T-helper 2 cell treated with Interferon-gamma antibody and Interleukin-4, amounts not matched to agents 5 μg/mL and 100 μg/mL, for 36 hours (primary cell): ENCODE data around the gene FAM171A2.

Source experiments
- DNase-seq: peaks from one replicate; pipeline ENCODE4 v3.0.0; 2021; ENCODE audit warnings: low spot score
- H3K27ac Mint-ChIP-seq: one replicate; pipeline ENCODE4 v1.8.0; 2021; ENCODE audit warnings: mild to moderate bottlenecking, mixed read lengths
- H3K27me3 Mint-ChIP-seq: one replicate; pipeline ENCODE4 v1.8.0; 2021; ENCODE audit warnings: low read depth, mixed read lengths
- H3K36me3 Mint-ChIP-seq: one replicate; pipeline ENCODE4 v1.8.0; 2021; ENCODE audit warnings: low read depth, mixed read lengths
- H3K4me1 Mint-ChIP-seq: one replicate; pipeline ENCODE4 v1.8.0; 2021; ENCODE audit warnings: low read depth, mixed read lengths
- H3K4me3 Mint-ChIP-seq: one replicate; pipeline ENCODE4 v1.8.0; 2022; ENCODE audit warnings: mild to moderate bottlenecking, moderate library complexity, mixed read lengths
- H3K9me3 Mint-ChIP-seq: one replicate; pipeline ENCODE4 v1.8.0; 2021; ENCODE audit warnings: mixed read lengths

Gene FAM171A2

DNA sequence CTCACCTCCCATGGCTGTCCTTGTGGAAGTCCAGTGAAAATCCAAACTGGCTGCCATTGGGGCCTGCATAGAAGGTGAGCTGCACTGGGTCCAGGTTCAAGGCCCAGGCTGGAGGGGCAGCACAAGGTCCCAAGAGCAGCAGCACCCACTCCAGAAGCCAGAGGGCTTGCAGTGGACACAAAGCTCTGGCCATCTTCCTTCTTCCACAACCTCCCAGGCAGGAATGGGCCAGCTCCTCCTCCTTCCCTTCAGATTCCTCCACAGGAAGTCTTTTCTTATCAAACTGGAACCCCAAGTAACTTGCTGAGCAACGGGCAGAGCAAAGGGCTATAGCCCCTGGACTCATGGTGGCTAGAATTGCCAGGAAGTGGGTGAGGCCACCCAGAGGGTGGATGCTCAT is 25.6 kb upstream of the FAM171A2 start, which contains the start of gene ITGA2B:
Gene ITGA2B, minus strand, starts transcription at position 369 of the 400 bp plus-strand sequence. Its CDS starts 176 bp downstream, at position 193.
- H3K27me3 Mint-ChIP-seq = peaks cover 8% of the 10 kb centered on the region
- no peak for DNase-seq
- no peaks in the 10 kb centered on the region for H3K9me3 Mint-ChIP-seq
- no peak within 1 kb of the TSS for H3K27ac Mint-ChIP-seq
- no peak within 1 kb of the TSS for H3K4me3 Mint-ChIP-seq
- H3K4me1 Mint-ChIP-seq = peaks cover 13% of the 10 kb centered on the region
- H3K36me3 Mint-ChIP-seq = no peaks in the 10 kb centered on the region

GRCh38 chr17:44387804-44388203 is 24.2 kb upstream of the FAM171A2 start:
- Mint-ChIP-seq H3K27ac (no peak overlapping the region), H3K27me3 (peaks cover 16% of the 10 kb centered on the region), H3K4me3 (no peak overlapping the region), H3K36me3 (no peaks in the 10 kb centered on the region), H3K9me3 (no peaks in the 10 kb centered on the region), H3K4me1 (peaks cover 13% of the 10 kb centered on the region)
- no peak for DNase-seq

DNA sequence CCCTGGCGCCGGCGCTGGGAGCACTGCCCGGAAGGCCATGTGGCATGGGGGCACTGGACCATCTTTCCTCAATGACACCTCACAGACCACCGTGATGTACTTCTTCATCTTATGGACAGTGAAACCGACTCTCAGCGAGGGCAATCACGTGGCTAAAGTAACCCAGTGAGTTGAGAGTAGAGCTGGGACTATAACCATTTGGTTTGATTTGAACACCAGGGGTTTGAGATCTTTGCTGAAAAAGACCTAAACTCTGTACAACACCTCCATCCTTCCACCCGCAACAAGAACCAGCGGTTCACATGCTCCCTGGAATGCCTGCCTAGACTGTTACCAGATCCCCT is 22.5 kb upstream of the FAM171A2 start:
- Mint-ChIP-seq H3K36me3 (no peaks in the 10 kb centered on the region), H3K27me3 (peaks cover 23% of the 10 kb centered on the region), H3K27ac (peak overlapping the region; percentile 22)

DNA sequence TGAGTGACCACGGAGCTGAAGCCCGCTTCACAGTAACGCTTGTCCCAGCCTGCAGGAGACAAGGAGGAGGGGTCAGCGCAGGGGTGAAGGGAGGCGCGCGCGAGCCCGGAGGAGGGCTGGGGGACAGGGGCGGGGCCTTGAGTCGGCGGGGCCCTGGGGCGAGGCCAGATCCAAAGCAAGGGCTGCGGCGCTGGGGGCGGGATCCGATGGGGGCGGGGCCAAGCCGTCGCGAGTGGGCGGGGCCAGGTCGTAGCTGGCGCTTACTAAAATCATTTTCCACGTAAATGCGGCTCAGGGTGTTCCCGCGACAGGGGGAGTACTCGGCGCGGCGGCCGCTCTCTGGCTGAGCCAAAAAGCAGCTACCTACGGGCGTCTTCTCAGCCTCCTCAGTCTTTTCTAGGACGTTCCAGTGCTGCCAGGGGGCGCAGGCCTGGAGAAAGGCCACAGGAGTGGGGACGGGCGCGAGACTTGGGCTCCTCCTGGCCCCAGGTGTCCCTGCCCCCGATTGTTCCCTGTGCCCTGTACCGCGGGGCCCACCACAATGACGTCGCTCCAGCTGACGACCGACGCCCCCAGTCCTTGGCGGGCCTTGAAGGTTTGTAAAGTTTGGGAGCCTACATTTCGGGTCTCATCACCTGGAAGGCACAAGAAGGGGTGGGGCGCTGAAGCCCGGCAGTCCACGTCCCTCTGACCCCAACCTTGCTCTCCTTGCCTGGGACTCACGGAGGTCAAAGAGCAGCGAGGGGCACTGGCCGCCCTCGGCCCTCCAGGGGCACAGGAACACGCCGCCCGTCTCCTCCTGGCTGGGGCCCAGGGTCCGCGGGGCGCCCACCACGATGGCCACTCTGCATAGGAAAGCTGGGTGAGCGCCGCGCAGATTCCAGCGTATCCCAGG is 21.9 kb upstream of the FAM171A2 start:
- Mint-ChIP-seq H3K9me3 (no peaks in the 10 kb centered on the region), H3K36me3 (no peaks in the 10 kb centered on the region), H3K27ac (peak overlapping the region; percentile 22), H3K4me3 (peak overlapping the region; percentile 74), H3K4me1 (peaks cover 11% of the 10 kb centered on the region), H3K27me3 (peaks cover 23% of the 10 kb centered on the region)
- DNase-seq = peak; percentile 84

More for the DNA sequence above, 22.5 kb upstream of the FAM171A2 start:
- H3K4me3 Mint-ChIP-seq = peak overlapping the region; percentile 74
- no peak for DNase-seq
- H3K4me1 Mint-ChIP-seq = peaks cover 11% of the 10 kb centered on the region
- H3K9me3 Mint-ChIP-seq = no peaks in the 10 kb centered on the region

- no peak overlapping the region for H3K27ac Mint-ChIP-seq
- peaks cover 6% of the 10 kb centered on the region for H3K4me1 Mint-ChIP-seq
- peaks cover 23% of the 10 kb centered on the region for H3K27me3 Mint-ChIP-seq
- no peaks in the 10 kb centered on the region for H3K36me3 Mint-ChIP-seq
- DNase-seq = no peak
- no peaks in the 10 kb centered on the region for H3K9me3 Mint-ChIP-seq
- H3K4me3 Mint-ChIP-seq = peak overlapping the region; percentile 74
These were observed 21.2 kb upstream of the FAM171A2 start for GRCh38 chr17:44384823-44385286.

DNA sequence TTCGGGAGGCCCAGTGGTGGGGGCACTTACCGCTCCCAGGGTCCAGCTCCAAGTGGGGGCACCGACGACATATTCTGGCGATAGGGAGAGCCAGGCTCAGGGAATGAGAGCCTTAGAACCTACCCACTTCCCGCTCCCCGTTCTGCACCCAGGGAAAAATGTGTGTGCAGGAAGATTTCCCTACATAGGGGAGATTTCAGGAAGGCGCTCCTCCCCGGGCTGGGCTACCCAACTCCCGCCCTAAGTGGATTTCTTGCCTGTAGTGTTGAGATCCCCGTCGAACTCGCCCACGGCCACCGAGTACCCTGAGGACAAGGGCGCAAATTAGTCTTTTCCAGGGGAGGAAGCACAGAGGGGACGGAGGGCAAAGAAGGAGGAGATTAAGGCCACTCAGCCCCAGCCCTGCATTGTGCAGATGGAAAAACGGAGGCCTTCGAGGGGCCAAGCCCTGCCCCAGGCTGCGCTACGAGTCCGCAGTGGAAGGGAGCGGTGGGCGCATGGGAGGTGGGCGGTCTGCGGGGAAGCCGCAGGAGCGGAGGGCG is 20.7 kb upstream of the FAM171A2 start:
- Mint-ChIP-seq H3K36me3 (no peaks in the 10 kb centered on the region), H3K27ac (no peak overlapping the region), H3K4me1 (peaks cover under 1% of the 10 kb centered on the region), H3K9me3 (no peaks in the 10 kb centered on the region), H3K27me3 (peaks cover 23% of the 10 kb centered on the region), H3K4me3 (peak overlapping the region; percentile 47)
- no peak for DNase-seq

DNA sequence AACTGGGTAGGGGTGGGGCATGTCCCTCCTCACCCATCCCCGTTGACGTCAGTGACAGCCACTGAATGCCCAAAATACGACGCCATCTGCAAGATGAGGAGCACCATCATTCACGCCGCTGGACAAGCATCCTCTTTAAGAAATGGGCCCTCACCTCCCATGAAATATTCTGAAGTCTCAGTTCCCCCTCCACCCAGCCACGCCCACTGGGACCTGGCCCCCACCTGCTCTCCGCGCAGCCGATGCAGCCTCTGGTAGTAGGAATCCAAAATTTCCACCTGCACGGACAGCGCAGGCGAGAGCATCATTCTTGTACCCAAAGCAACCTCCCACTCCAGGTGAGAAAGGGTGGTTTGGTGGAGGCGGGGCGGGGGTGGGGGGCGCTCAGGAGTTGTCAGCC is 20.2 kb upstream of the FAM171A2 start:
- Mint-ChIP-seq H3K9me3 (no peaks in the 10 kb centered on the region), H3K36me3 (no peaks in the 10 kb centered on the region), H3K4me1 (no peaks in the 10 kb centered on the region), H3K27me3 (peaks cover 23% of the 10 kb centered on the region), H3K4me3 (no peak overlapping the region), H3K27ac (no peak overlapping the region)
- DNase-seq = no peak

- Mint-ChIP-seq H3K27ac (no peak overlapping the region), H3K36me3 (no peaks in the 10 kb centered on the region), H3K4me3 (no peak overlapping the region), H3K9me3 (no peaks in the 10 kb centered on the region), H3K4me1 (no peaks in the 10 kb centered on the region), H3K27me3 (peaks cover 23% of the 10 kb centered on the region)
- DNase-seq = no peak
These were observed 19.7 kb upstream of the FAM171A2 start for GRCh38 chr17:44383363-44383762.

GRCh38 chr17:44382917-44383316 is 19.3 kb upstream of the FAM171A2 start:
- H3K4me3 Mint-ChIP-seq = no peak overlapping the region
- peaks cover 23% of the 10 kb centered on the region for H3K27me3 Mint-ChIP-seq
- H3K4me1 Mint-ChIP-seq = no peaks in the 10 kb centered on the region
- DNase-seq = no peak
- no peaks in the 10 kb centered on the region for H3K9me3 Mint-ChIP-seq
- H3K36me3 Mint-ChIP-seq = no peaks in the 10 kb centered on the region
- H3K27ac Mint-ChIP-seq = no peak overlapping the region

GRCh38 chr17:44381810-44382305 is 18.2 kb upstream of the FAM171A2 start:
- Mint-ChIP-seq H3K9me3 (no peaks in the 10 kb centered on the region), H3K27me3 (peaks cover 23% of the 10 kb centered on the region), H3K27ac (no peak overlapping the region), H3K4me3 (no peak overlapping the region), H3K36me3 (no peaks in the 10 kb centered on the region), H3K4me1 (no peaks in the 10 kb centered on the region)
- DNase-seq = no peak

GRCh38 chr17:44380767-44381166 is 17.1 kb upstream of the FAM171A2 start:
- H3K27ac Mint-ChIP-seq = no peak overlapping the region
- no peak for DNase-seq
- no peaks in the 10 kb centered on the region for H3K4me1 Mint-ChIP-seq
- H3K36me3 Mint-ChIP-seq = no peaks in the 10 kb centered on the region
- H3K27me3 Mint-ChIP-seq = peaks cover 20% of the 10 kb centered on the region
- no peak overlapping the region for H3K4me3 Mint-ChIP-seq
- H3K9me3 Mint-ChIP-seq = no peaks in the 10 kb centered on the region

- peaks cover 19% of the 10 kb centered on the region for H3K27me3 Mint-ChIP-seq
- no peaks in the 10 kb centered on the region for H3K36me3 Mint-ChIP-seq
- no peaks in the 10 kb centered on the region for H3K4me1 Mint-ChIP-seq
- H3K27ac Mint-ChIP-seq = no peak overlapping the region
- H3K9me3 Mint-ChIP-seq = no peaks in the 10 kb centered on the region
- H3K4me3 Mint-ChIP-seq = no peak overlapping the region
- DNase-seq = no peak
These were observed 16.2 kb upstream of the FAM171A2 start for GRCh38 chr17:44379887-44380286.

GRCh38 chr17:44378171-44378705 is 14.6 kb upstream of the FAM171A2 start:
- Mint-ChIP-seq H3K4me3 (no peak overlapping the region), H3K4me1 (no peaks in the 10 kb centered on the region), H3K27ac (no peak overlapping the region), H3K9me3 (no peaks in the 10 kb centered on the region), H3K27me3 (peaks cover 11% of the 10 kb centered on the region), H3K36me3 (no peaks in the 10 kb centered on the region)
- no peak for DNase-seq

GRCh38 chr17:44376779-44377178 is 13.1 kb upstream of the FAM171A2 start:
- H3K4me3 Mint-ChIP-seq = no peak overlapping the region
- no peaks in the 10 kb centered on the region for H3K9me3 Mint-ChIP-seq
- H3K27me3 Mint-ChIP-seq = peaks cover 5% of the 10 kb centered on the region
- no peaks in the 10 kb centered on the region for H3K36me3 Mint-ChIP-seq
- H3K27ac Mint-ChIP-seq = no peak overlapping the region
- H3K4me1 Mint-ChIP-seq = no peaks in the 10 kb centered on the region
- no peak for DNase-seq
